Suprapubic skin (tissue), 3 donors: Measurements from ENCODE around the gene RNF217.

ENCODE experiments used
- POLR2A ChIP-seq, 2 donors: fragments of 450-650 bp; IDR thresholded peaks; one replicate each; pipeline ENCODE4 v1.6.1; 2017; ENCODE audit warnings: antibody characterized with exemption in 2 of 2, mild to moderate bottlenecking in 2 of 2, moderate library complexity in 2 of 2
- TF ChIP-seq, protein P1 (sequence below), 2 donors: fragments of 200-600 bp in 1 of 2; fragments of 450-650 bp in 1 of 2; sonication (generic) in 1 of 2; IDR thresholded peaks; one replicate each; pipeline ENCODE4 v1.5.1; 2016 to 2019; ENCODE audit warnings: antibody characterized with exemption in 2 of 2, mild to moderate bottlenecking in 1 of 2, moderate library complexity in 1 of 2

DNA sequence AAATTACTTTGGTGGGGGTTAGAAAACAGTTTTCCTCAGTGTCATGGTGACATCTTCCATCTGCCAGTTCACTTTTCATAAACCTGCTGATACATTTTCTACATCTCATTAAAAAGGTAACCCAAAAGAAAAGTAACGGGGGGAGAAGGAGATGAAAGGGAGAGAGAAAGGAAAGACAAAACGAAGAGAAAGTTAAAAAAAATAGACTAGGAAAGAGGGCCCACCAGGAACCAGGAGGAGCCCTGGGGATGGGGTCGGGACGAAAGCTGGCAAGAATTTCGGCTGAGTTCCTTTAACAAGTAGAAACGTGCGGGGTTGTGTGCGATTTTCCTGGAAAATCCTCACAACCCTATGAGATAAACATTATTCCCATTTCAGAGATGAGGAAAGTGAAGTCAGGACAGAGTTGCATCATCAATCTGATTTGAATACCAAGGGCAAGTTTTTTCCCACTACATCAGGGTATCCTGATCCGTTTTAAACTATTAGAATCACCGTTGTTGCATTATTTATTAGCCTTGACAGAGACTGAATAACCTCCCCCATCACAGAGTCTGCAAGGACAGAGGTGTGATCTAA, 137.9 kb downstream of the RNF217 start:
- TF ChIP-seq, protein P1, sequence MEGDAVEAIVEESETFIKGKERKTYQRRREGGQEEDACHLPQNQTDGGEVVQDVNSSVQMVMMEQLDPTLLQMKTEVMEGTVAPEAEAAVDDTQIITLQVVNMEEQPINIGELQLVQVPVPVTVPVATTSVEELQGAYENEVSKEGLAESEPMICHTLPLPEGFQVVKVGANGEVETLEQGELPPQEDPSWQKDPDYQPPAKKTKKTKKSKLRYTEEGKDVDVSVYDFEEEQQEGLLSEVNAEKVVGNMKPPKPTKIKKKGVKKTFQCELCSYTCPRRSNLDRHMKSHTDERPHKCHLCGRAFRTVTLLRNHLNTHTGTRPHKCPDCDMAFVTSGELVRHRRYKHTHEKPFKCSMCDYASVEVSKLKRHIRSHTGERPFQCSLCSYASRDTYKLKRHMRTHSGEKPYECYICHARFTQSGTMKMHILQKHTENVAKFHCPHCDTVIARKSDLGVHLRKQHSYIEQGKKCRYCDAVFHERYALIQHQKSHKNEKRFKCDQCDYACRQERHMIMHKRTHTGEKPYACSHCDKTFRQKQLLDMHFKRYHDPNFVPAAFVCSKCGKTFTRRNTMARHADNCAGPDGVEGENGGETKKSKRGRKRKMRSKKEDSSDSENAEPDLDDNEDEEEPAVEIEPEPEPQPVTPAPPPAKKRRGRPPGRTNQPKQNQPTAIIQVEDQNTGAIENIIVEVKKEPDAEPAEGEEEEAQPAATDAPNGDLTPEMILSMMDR (IDR thresholded peaks at IDR 0.05) = no peak
- no peak for TF ChIP-seq POLR2A (IDR thresholded peaks at IDR 0.05)
